Memory B cell (primary cell): Measurements from ENCODE around the gene HOXA5.

ENCODE experiments used
- ATAC-seq: fragments of 150-1000 bp; cut with Tn5 transposase; 2 replicates; pipeline ENCODE4 v1.10.0; 2021; ENCODE audit warnings: low read depth, mild to moderate bottlenecking, moderate library complexity
- DNase-seq, 2 donors: peaks; one replicate each; pipeline ENCODE4 v3.0.0; 2022; ENCODE audit warnings: low spot score in 2 of 2
- H3K27ac Mint-ChIP-seq: one replicate; pipeline ENCODE4 v1.8.0; 2022; ENCODE audit warnings: mild to moderate bottlenecking, moderate library complexity, mixed read lengths
- H3K27me3 Mint-ChIP-seq: one replicate; pipeline ENCODE4 v1.8.0; 2022; ENCODE audit warnings: mixed read lengths
- H3K36me3 Mint-ChIP-seq: one replicate; pipeline ENCODE4 v1.8.0; 2022; ENCODE audit warnings: mild to moderate bottlenecking, mixed read lengths
- H3K4me1 Mint-ChIP-seq: one replicate; pipeline ENCODE4 v1.8.0; 2022; ENCODE audit warnings: mixed read lengths
- H3K4me3 Mint-ChIP-seq: one replicate; pipeline ENCODE4 v1.8.0; 2022; ENCODE audit warnings: mild to moderate bottlenecking, moderate library complexity, mixed read lengths
- H3K9me3 Mint-ChIP-seq: one replicate; pipeline ENCODE4 v1.8.0; 2022; ENCODE audit warnings: mixed read lengths

The HOXA5 gene

GRCh38 chr7:27096768-27097514 lies 46.5 kb downstream of the HOXA5 start:
- Mint-ChIP-seq H3K27ac (peak overlapping the region; percentile 52), H3K9me3 (no peaks in the 10 kb centered on the region), H3K4me3 (peak overlapping the region; percentile 90), H3K27me3 (peaks cover 16% of the 10 kb centered on the region), H3K4me1 (peaks cover 19% of the 10 kb centered on the region), H3K36me3 (peaks cover 11% of the 10 kb centered on the region)
- DNase-seq: no peak
- no peak for ATAC-seq

GRCh38 chr7:27095897-27096767 lies 47.3 kb downstream of the HOXA5 start, which contains the start of gene HOXA1:
Gene HOXA1, minus strand, starts transcription at chr7:27096000. Its CDS starts 88 bp downstream, at chr7:27095912.
- Mint-ChIP-seq H3K27me3 (peaks cover 13% of the 10 kb centered on the region), H3K27ac (peak within 1 kb of the TSS; percentile 52), H3K9me3 (no peaks in the 10 kb centered on the region), H3K4me3 (peak within 1 kb of the TSS; percentile 90), H3K36me3 (peaks cover 9% of the 10 kb centered on the region), H3K4me1 (peaks cover 15% of the 10 kb centered on the region)
- ATAC-seq (peak; percentile 89), DNase-seq (peak; percentile 57 to 63)

GRCh38 chr7:27095050-27095896 lies 48.2 kb downstream of the HOXA5 start:
- Mint-ChIP-seq H3K9me3 (no peaks in the 10 kb centered on the region), H3K4me1 (peaks cover 15% of the 10 kb centered on the region), H3K36me3 (peaks cover 5% of the 10 kb centered on the region), H3K27me3 (peaks cover 16% of the 10 kb centered on the region), H3K27ac (peak overlapping the region; percentile 52), H3K4me3 (peak overlapping the region; percentile 90)
- DNase-seq (peak in 1 of 2 donors; percentile 20), ATAC-seq (no peak)

GRCh38 chr7:27094304-27095049 lies 49.0 kb downstream of the HOXA5 start:
- Mint-ChIP-seq H3K4me3 (peak overlapping the region; percentile 90), H3K4me1 (peaks cover 15% of the 10 kb centered on the region), H3K27me3 (peaks cover 16% of the 10 kb centered on the region), H3K9me3 (no peaks in the 10 kb centered on the region), H3K27ac (no peak overlapping the region), H3K36me3 (peaks cover 3% of the 10 kb centered on the region)
- ATAC-seq (no peak), DNase-seq (no peak)

GRCh38 chr7:27093184-27093895 lies 50.1 kb downstream of the HOXA5 start:
- Mint-ChIP-seq H3K27ac (no peak overlapping the region), H3K4me3 (no peak overlapping the region), H3K36me3 (no peaks in the 10 kb centered on the region), H3K9me3 (no peaks in the 10 kb centered on the region), H3K27me3 (peaks cover 19% of the 10 kb centered on the region), H3K4me1 (peaks cover 15% of the 10 kb centered on the region)
- DNase-seq (no peak), ATAC-seq (no peak)

- ATAC-seq (no peak), DNase-seq (no peak)
- no peaks in the 10 kb centered on the region for H3K9me3 Mint-ChIP-seq
- H3K4me3 Mint-ChIP-seq: no peak overlapping the region
- peaks cover 14% of the 10 kb centered on the region for H3K4me1 Mint-ChIP-seq
- H3K36me3 Mint-ChIP-seq: no peaks in the 10 kb centered on the region
- H3K27ac Mint-ChIP-seq: no peak overlapping the region
- peaks cover 20% of the 10 kb centered on the region for H3K27me3 Mint-ChIP-seq
Measured at GRCh38 chr7:27092819-27093110, 50.7 kb downstream of the HOXA5 start.

GRCh38 chr7:27091941-27092818 lies 51.3 kb downstream of the HOXA5 start:
- DNase-seq (no peak), ATAC-seq (no peak)
- no peak overlapping the region for H3K27ac Mint-ChIP-seq
- H3K36me3 Mint-ChIP-seq: no peaks in the 10 kb centered on the region
- H3K4me1 Mint-ChIP-seq: peaks cover 9% of the 10 kb centered on the region
- H3K4me3 Mint-ChIP-seq: no peak overlapping the region
- H3K9me3 Mint-ChIP-seq: no peaks in the 10 kb centered on the region
- peaks cover 20% of the 10 kb centered on the region for H3K27me3 Mint-ChIP-seq

GRCh38 chr7:27091105-27091504 lies 52.4 kb downstream of the HOXA5 start:
- Mint-ChIP-seq H3K27me3 (peaks cover 19% of the 10 kb centered on the region), H3K9me3 (no peaks in the 10 kb centered on the region), H3K36me3 (no peaks in the 10 kb centered on the region), H3K4me1 (peaks cover 7% of the 10 kb centered on the region), H3K27ac (no peak overlapping the region), H3K4me3 (no peak overlapping the region)
- no peak for DNase-seq
- no peak for ATAC-seq
